ENCODE data around the gene HLCS. TPM values are rescaled to one million over a fixed set of nuclear protein-coding genes. Genes with fewer than 3 reads are reported as not detected.

HLCS gene
- total and polyA plus RNA-seq, 7 donors = 3.0 to 26.0 (median 12.5) TPM

GRCh38 chr21:36873513-36873912 is 93.0 kb downstream of the HLCS start:
- TF ChIP-seq EP300 (IDR thresholded peaks at IDR 0.05) (no peak), POLR2A (IDR thresholded peaks at IDR 0.05) (no peak), CTCF (IDR thresholded peaks at IDR 0.05) (no peak), POLR2AphosphoS5 (IDR thresholded peaks at IDR 0.05) (no peak)
- H3K4me1 ChIP-seq = no peaks in the 10 kb centered on the region
- H3K9me3 ChIP-seq = peaks cover 0 to 3% (median 0%) of the 10 kb centered on the region in 4 donors
- WGBS, 2 donors = 89 to 97% methylated on average over 1 of the region's 1 CpG
- no peak overlapping the region for H3K4me3 ChIP-seq
- no peaks in the 10 kb centered on the region for H3K36me3 ChIP-seq
- no peak for DNase-seq
- H3K27me3 ChIP-seq = no peaks in the 10 kb centered on the region
- intact Hi-C loops (cut with DNase I) = no loop called here
- no peak overlapping the region for H3K27ac ChIP-seq

GRCh38 chr21:36867291-36867905 is 99.1 kb downstream of the HLCS start:
- 88 to 93% methylated on average over 4 of the region's 4 CpGs for WGBS, 2 donors
- no peaks in the 10 kb centered on the region for H3K4me1 ChIP-seq
- TF ChIP-seq CTCF (IDR thresholded peaks at IDR 0.05) = no peak
- no peak for TF ChIP-seq POLR2A (IDR thresholded peaks at IDR 0.05)
- no peak for TF ChIP-seq POLR2AphosphoS5 (IDR thresholded peaks at IDR 0.05)
- TF ChIP-seq EP300 (IDR thresholded peaks at IDR 0.05) = no peak
- no peaks in the 10 kb centered on the region for H3K36me3 ChIP-seq
- H3K9me3 ChIP-seq = no peaks in the 10 kb centered on the region
- intact Hi-C loops (cut with DNase I) = no loop called here
- no peak overlapping the region for H3K27ac ChIP-seq
- no peak for DNase-seq
- no peak overlapping the region for H3K4me3 ChIP-seq
- no peaks in the 10 kb centered on the region for H3K27me3 ChIP-seq

- 83 to 84% methylated on average over 5 of the region's 5 CpGs for WGBS, 2 donors
Measured at GRCh38 chr21:36866419-36866818, 100.0 kb downstream of the HLCS start.

GRCh38 chr21:36864974-36865373 is 101.5 kb downstream of the HLCS start:
- Histone ChIP-seq H3K9me3 (no peaks in the 10 kb centered on the region), H3K4me1 (peaks cover 0 to 7% (median 0%) of the 10 kb centered on the region in 4 donors), H3K27me3 (no peaks in the 10 kb centered on the region), H3K27ac (no peak overlapping the region), H3K36me3 (no peaks in the 10 kb centered on the region), H3K4me3 (no peak overlapping the region)
- no peak for DNase-seq
- WGBS, 2 donors = 72 to 86% methylated on average over 10 of the region's 10 CpGs
- intact Hi-C loops (cut with DNase I) = no loop called here
- TF ChIP-seq POLR2AphosphoS5 (IDR thresholded peaks at IDR 0.05) = no peak
- TF ChIP-seq EP300 (IDR thresholded peaks at IDR 0.05) = no peak
- TF ChIP-seq CTCF (IDR thresholded peaks at IDR 0.05) = no peak
- no peak for TF ChIP-seq POLR2A (IDR thresholded peaks at IDR 0.05)

More at GRCh38 chr21:36866419-36866818, 100.0 kb downstream of the HLCS start:
- no peaks in the 10 kb centered on the region for H3K9me3 ChIP-seq
- intact Hi-C loops (cut with DNase I) = no loop called here
- H3K27me3 ChIP-seq = no peaks in the 10 kb centered on the region
- no peaks in the 10 kb centered on the region for H3K36me3 ChIP-seq
- H3K4me3 ChIP-seq = no peak overlapping the region
- TF ChIP-seq POLR2A (IDR thresholded peaks at IDR 0.05) (no peak), POLR2AphosphoS5 (IDR thresholded peaks at IDR 0.05) (no peak), EP300 (IDR thresholded peaks at IDR 0.05) (no peak), CTCF (IDR thresholded peaks at IDR 0.05) (no peak)
- no peaks in the 10 kb centered on the region for H3K4me1 ChIP-seq
- no peak overlapping the region for H3K27ac ChIP-seq
- no peak for DNase-seq

GRCh38 chr21:36863260-36863659 is 103.2 kb downstream of the HLCS start:
- intact Hi-C loops (cut with DNase I) = no loop called here
- H3K4me1 ChIP-seq = peaks cover 0 to 7% (median 0%) of the 10 kb centered on the region in 4 donors
- WGBS, 2 donors = 95% methylated on average over 4 of the region's 4 CpGs
- H3K36me3 ChIP-seq = no peaks in the 10 kb centered on the region
- no peaks in the 10 kb centered on the region for H3K27me3 ChIP-seq
- DNase-seq = no peak
- H3K27ac ChIP-seq = no peak overlapping the region
- H3K9me3 ChIP-seq = no peaks in the 10 kb centered on the region
- H3K4me3 ChIP-seq = no peak overlapping the region
- no peak for TF ChIP-seq POLR2A (IDR thresholded peaks at IDR 0.05)
- no peak for TF ChIP-seq EP300 (IDR thresholded peaks at IDR 0.05)
- no peak for TF ChIP-seq CTCF (IDR thresholded peaks at IDR 0.05)
- no peak for TF ChIP-seq POLR2AphosphoS5 (IDR thresholded peaks at IDR 0.05)

Data from sigmoid colon (tissue), 7 donors.